Panc1 (cell line): Measurements from ENCODE around the gene NTM. TPM values are rescaled to one million over a fixed set of nuclear protein-coding genes. Genes with fewer than 3 reads are reported as not detected.

Experiments
- ATAC-seq: fragments of 200-7000 bp; cut with Tn5 transposase; 2 replicates; pipeline ENCODE4 v1.9.1; 2020; ENCODE audit warnings: mild to moderate bottlenecking, moderate library complexity
- BruUV-seq: library from RNA; stranded (reverse); fragments of 400-500 nt; replicated peaks from 2 replicates; lab custom pipeline; 2021; lab: Mats Ljungman, UMichigan
- CTCF ChIA-PET: fragments of 300-600 bp; sonication (Branson Sonifier 250); formaldehyde crosslinking; loops from one replicate; lab custom pipeline; 2022; ENCODE audit warnings: antibody characterized with exemption; lab: Charles Lee
- POLR2A ChIA-PET: fragments of 300-600 bp; sonication (Branson Sonifier 250); formaldehyde crosslinking; loops from one replicate; lab custom pipeline; 2022; ENCODE audit warnings: antibody characterized with exemption; lab: Charles Lee
- DNase-seq: peaks from one replicate; pipeline ENCODE4 v3.0.0-alpha.2; 2010; ENCODE audit warnings: low read depth, low spot score
- H3K27ac ChIP-seq: 2 replicates; pipeline ENCODE4 v1.5.1; 2011; ENCODE audit warnings: mild to moderate bottlenecking, low read length, inconsistent platforms
- H3K27me3 ChIP-seq: fragments of 200-500 bp; sonication (Bioruptor generic); 2 replicates; pipeline ENCODE4 v1.6.0; 2014; ENCODE audit warnings: low read length, inconsistent platforms; ENCODE audit not compliant: control insufficient read depth, insufficient read depth
- H3K36me3 ChIP-seq: fragments of 200-500 bp; sonication (Bioruptor generic); 2 replicates; pipeline ENCODE4 v1.5.1; 2014; ENCODE audit warnings: inconsistent platforms, mild to moderate bottlenecking, low read length, moderate library complexity; ENCODE audit not compliant: control insufficient read depth, insufficient read depth
- H3K4me1 ChIP-seq: 2 replicates; pipeline ENCODE4 v1.5.1; 2011; ENCODE audit warnings: inconsistent platforms, mild to moderate bottlenecking, low read length, moderate library complexity; ENCODE audit not compliant: control insufficient read depth, insufficient read depth
- H3K4me3 ChIP-seq, 2 experiments: 2 replicates each; pipeline ENCODE4 v1.5.1; 2011 to 2012; ENCODE audit warnings: low read depth in 2 of 2, low read length in 2 of 2, mild to moderate bottlenecking in 2 of 2, inconsistent platforms in 1 of 2, moderate library complexity in 1 of 2
- H3K9me3 ChIP-seq: fragments of 200-500 bp; sonication (Bioruptor generic); 2 replicates; pipeline ENCODE4 v1.5.1; 2014; ENCODE audit warnings: low read depth, mild to moderate bottlenecking, inconsistent platforms, low read length, moderate library complexity; ENCODE audit not compliant: control insufficient read depth, insufficient read depth
- POLR2AphosphoS5 ChIP-seq: IDR thresholded peaks from 2 replicates; pipeline ENCODE4 v1.6.1; 2012; ENCODE audit warnings: mild to moderate bottlenecking, low read depth, low read length, moderate library complexity
- SIN3A ChIP-seq: IDR thresholded peaks from 2 replicates; pipeline ENCODE4 v1.6.1; 2012; ENCODE audit warnings: low read depth, mild to moderate bottlenecking, low read length, moderate library complexity, borderline replicate concordance; ENCODE audit not compliant: insufficient read depth
- TCF7L2 ChIP-seq: IDR thresholded peaks from 2 replicates; pipeline ENCODE4 v1.6.1; 2011; ENCODE audit warnings: mild to moderate bottlenecking, low read depth, low read length, inconsistent platforms
- in situ Hi-C: cut with HindIII; loops from 2 replicates; pipeline ENCODE4 v1.10.0; 2016; ENCODE audit warnings: low sequenced_read_pairs, low pct_unique_long_range_greater_than_20kb
- intact Hi-C: fragments of 100-400 bp; cut with micrococcal nuclease; formaldehyde crosslinking; loops from one replicate; pipeline ENCODE4 v1.10.0; 2022; ENCODE audit not compliant: unreplicated experiment
- total RNA-seq: library from RNA; stranded (reverse); gene quantifications from one replicate; pipeline ENCODE4 v1.2.1, GENCODE V29; 2021; ENCODE audit not compliant: unreplicated experiment
- TF ChIP-seq, protein P1 (sequence below): fragments of 450-650 bp; IDR thresholded peaks from 2 replicates; pipeline ENCODE4 v1.5.1; 2017; ENCODE audit warnings: mild to moderate bottlenecking
- TF ChIP-seq, protein P2 (sequence below), 2 experiments: IDR thresholded peaks; 2 replicates each; pipeline ENCODE4 v1.6.1; 2011 to 2012; ENCODE audit warnings: low read depth in 2 of 2, control low read depth in 1 of 2, low read length in 1 of 2, mild to moderate bottlenecking in 1 of 2, moderate library complexity in 1 of 2; ENCODE audit not compliant: insufficient read depth in 1 of 2

The NTM gene
- total RNA-seq, 1 experiment from 2014 or later = 0.10 TPM

DNA sequence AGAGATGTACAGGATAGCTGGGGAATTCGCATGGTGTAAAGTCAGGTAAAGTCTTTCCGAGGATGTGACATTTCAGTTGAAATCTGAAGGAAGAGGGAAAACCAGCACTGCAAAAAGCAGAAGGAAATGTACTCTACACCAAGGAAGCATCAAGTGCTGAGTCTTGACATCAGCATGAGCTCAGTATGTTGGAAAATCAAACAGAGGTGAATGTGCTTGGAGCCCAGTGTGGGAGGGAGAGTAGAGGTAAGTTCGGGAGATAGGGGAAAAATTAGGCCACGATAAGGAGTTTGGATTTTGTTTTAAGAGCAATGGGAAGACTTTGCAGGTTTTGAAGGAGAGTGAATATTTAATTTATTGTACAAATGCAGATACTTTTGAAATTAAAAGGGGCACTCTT lies 484.0 kb downstream of the NTM start:
- Histone ChIP-seq H3K4me3 (no peak overlapping the region), H3K4me1 (no peaks in the 10 kb centered on the region), H3K9me3 (no peaks in the 10 kb centered on the region), H3K36me3 (no peaks in the 10 kb centered on the region), H3K27ac (no peak overlapping the region), H3K27me3 (no peaks in the 10 kb centered on the region; the same call in none of the 2 replicates)
- in situ Hi-C loops (no loop called here), intact Hi-C loops (no loop called here)
- BruUV-seq = no TSS peak
- TF ChIP-seq, protein P1, sequence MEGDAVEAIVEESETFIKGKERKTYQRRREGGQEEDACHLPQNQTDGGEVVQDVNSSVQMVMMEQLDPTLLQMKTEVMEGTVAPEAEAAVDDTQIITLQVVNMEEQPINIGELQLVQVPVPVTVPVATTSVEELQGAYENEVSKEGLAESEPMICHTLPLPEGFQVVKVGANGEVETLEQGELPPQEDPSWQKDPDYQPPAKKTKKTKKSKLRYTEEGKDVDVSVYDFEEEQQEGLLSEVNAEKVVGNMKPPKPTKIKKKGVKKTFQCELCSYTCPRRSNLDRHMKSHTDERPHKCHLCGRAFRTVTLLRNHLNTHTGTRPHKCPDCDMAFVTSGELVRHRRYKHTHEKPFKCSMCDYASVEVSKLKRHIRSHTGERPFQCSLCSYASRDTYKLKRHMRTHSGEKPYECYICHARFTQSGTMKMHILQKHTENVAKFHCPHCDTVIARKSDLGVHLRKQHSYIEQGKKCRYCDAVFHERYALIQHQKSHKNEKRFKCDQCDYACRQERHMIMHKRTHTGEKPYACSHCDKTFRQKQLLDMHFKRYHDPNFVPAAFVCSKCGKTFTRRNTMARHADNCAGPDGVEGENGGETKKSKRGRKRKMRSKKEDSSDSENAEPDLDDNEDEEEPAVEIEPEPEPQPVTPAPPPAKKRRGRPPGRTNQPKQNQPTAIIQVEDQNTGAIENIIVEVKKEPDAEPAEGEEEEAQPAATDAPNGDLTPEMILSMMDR = no peak
- TF ChIP-seq POLR2AphosphoS5 (no peak), SIN3A (no peak), TCF7L2 (no peak)
- TF ChIP-seq, protein P2, sequence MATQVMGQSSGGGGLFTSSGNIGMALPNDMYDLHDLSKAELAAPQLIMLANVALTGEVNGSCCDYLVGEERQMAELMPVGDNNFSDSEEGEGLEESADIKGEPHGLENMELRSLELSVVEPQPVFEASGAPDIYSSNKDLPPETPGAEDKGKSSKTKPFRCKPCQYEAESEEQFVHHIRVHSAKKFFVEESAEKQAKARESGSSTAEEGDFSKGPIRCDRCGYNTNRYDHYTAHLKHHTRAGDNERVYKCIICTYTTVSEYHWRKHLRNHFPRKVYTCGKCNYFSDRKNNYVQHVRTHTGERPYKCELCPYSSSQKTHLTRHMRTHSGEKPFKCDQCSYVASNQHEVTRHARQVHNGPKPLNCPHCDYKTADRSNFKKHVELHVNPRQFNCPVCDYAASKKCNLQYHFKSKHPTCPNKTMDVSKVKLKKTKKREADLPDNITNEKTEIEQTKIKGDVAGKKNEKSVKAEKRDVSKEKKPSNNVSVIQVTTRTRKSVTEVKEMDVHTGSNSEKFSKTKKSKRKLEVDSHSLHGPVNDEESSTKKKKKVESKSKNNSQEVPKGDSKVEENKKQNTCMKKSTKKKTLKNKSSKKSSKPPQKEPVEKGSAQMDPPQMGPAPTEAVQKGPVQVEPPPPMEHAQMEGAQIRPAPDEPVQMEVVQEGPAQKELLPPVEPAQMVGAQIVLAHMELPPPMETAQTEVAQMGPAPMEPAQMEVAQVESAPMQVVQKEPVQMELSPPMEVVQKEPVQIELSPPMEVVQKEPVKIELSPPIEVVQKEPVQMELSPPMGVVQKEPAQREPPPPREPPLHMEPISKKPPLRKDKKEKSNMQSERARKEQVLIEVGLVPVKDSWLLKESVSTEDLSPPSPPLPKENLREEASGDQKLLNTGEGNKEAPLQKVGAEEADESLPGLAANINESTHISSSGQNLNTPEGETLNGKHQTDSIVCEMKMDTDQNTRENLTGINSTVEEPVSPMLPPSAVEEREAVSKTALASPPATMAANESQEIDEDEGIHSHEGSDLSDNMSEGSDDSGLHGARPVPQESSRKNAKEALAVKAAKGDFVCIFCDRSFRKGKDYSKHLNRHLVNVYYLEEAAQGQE (IDR thresholded peaks at IDR 0.05; ENCODE audit: insufficient read depth in 1 of 2, low read depth in 2 of 2, low read length in 1 of 2) = no peak
- no peak for ATAC-seq
- POLR2A ChIA-PET = no interaction called here
- DNase-seq = no peak
- CTCF ChIA-PET = no interaction called here

DNA sequence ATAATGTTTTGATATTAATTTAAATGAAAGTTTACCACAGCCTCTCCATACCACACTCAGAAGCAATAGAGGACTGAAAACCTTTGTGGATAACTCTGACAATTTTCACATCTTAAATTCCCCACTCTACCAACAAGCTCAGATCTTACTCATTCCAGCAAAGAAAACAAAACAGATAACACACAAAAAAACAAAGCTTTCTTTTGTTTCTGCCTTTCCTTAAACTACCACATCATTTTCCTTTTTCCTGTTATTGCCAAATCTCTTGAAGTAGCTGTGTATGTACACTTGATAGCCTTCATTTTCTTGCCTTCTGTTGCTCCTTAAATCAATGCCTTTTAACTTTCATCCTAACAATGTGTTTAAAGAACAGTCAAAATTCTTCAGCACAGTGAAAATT lies 484.9 kb downstream of the NTM start:
- no peaks in the 10 kb centered on the region for H3K4me1 ChIP-seq
- intact Hi-C loops = no loop called here
- no peaks in the 10 kb centered on the region for H3K36me3 ChIP-seq
- CTCF ChIA-PET = no interaction called here
- H3K9me3 ChIP-seq = no peaks in the 10 kb centered on the region
- TF ChIP-seq POLR2AphosphoS5 (no peak), SIN3A (no peak), TCF7L2 (no peak)
- TF ChIP-seq, protein P1 = no peak
- TF ChIP-seq, protein P2 (IDR thresholded peaks at IDR 0.05; ENCODE audit: insufficient read depth in 1 of 2, low read depth in 2 of 2, low read length in 1 of 2) = no peak
- no TSS peak for BruUV-seq
- H3K27ac ChIP-seq = no peak overlapping the region
- DNase-seq (no peak), ATAC-seq (no peak)
- in situ Hi-C loops = no loop called here
- no peaks in the 10 kb centered on the region; the same call in none of the 2 replicates for H3K27me3 ChIP-seq
- H3K4me3 ChIP-seq = no peak overlapping the region
- POLR2A ChIA-PET = no interaction called here
